Fibroblast of skin of scalp (primary cell): Measurements from ENCODE around the gene CWC27.
"Not testable (repeated sequence)": the region's sequence is repeated elsewhere in the genome, so short reads cannot be mapped to it uniquely, and the experiment has no call there.

ENCODE experiments used
- DNase-seq: peaks from one replicate; pipeline ENCODE4 v3.0.0-alpha.2; 2013

Gene CWC27

DNA sequence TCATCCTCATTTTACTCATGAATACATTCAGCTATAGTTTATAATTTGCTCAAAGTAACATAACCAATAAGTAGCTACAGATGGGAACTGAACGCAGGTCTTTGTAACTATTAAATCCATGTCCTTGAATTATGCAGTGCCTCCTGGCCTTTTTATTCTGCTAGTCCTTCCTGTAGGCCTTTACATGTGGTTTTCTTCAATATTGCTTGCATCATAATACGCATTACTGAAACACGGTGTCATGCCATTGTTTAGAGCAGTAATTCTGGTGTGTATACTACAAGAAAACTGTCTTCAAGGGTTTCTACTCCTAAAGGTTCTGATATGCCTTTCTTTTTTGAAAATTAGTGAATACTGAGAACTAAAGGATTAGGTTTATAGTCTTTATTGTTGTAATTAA, 20.7 kb downstream of the CWC27 start:
- DNase-seq: peak; percentile 27

DNA sequence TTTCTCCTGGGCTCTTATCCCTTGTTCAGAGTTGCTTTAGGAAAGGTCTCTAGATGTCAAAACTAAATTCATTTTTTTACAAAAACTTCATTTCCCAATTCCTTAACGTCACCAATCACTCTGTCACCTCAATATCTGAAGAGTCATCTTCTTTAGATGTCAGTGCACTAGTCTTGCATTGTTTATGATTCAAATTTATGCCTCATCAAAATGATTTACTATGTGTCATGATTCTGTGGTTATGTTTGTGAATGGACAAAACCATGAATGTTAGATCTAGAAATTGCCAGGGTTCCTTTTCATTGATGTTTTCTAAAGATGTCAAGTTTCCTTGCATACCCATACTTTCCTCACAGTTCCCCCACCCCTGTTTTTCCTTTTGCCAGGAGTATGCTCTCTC, 21.5 kb downstream of the CWC27 start:
- peak; percentile 14 for DNase-seq

DNA sequence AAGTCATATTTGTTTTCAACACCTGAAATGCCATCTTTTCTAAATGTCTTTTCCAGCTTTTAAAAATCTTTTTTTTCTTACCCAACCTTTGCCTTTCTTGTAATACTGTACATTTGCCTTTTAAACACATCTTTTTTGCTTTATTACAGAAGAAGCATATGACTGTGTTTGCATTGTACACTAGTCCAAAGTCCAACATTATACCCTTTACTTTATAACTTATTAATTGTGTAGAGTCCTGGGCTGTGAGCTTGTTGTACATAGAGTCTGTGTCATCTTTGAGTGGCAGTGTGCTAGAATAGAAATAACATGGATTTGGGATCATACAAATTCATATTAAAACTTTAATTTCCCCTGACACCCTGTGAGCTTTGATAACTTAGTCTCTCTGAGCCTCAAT, 23.7 kb downstream of the CWC27 start:
- DNase-seq: no peak

DNA sequence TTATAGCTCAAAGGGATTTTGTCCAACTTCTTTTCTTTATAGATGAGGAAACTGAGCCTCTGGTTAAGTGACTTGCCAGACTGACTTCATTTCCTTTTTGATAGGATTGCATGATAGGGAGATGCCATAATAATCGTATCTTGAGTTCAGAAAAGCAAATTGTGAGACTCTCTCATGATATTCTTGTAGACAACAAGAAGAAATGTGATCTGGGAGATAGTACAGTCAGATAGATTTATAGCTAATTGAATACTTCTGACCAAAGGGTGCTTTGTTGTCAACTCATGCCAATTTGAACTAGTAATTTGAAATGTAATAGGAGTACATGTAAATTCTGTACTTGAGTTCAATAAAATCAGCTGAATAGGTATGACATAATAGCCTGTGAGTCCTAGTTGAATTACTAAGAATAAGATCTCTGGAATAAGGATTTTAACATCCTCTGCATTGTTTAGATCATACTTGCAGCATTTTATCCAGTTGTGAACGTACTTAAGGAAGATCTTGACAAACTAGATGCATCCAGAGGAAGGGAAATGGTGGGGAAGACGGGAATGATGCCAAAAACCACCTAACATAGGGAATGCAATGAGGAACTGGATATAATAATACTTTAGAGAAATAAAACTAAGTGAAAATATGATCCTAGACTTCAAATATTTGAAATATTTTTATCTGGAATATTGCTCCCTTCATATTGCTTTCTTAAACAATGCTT, 25.5 kb downstream of the CWC27 start:
- peak; percentile 18 for DNase-seq

DNA sequence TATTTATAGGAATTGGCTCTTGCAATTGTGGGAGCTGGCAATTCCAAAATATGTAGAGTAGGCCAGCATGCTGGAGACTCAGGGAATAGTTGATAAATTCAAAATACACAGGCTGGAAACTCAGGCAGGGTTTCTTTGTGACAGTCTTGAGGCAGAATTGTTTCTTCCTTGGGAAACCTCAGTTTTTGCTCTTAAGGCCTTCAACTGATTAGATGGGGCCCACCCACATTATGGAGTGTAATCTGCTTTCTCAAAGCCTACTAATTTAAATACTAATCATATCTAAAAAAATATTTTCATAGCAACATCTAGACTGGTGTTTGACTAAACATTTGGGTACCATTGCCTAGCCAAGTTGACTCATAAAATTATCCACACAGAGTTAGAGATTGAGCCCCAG, 27.6 kb downstream of the CWC27 start:
- DNase-seq: no peak

DNA sequence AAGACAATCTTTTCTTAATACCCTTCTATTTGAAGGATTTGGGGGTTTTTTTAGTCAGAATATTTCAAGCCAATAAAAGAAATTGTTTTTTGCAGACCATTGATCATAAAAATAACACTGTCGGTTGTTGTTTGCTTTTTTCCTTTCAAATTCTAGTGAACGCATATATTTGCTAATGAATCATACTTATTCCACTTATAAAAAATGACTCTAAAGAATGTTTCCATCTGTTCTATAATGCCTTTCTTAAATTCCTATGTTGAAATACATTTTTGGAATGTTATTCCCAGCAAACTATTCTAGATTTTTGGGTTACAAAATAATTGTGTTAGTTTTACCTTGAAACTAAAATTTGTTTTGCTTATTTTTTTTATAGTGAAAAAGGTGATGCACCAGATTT, 32.2 kb downstream of the CWC27 start:
- peak; percentile 47 for DNase-seq

DNA sequence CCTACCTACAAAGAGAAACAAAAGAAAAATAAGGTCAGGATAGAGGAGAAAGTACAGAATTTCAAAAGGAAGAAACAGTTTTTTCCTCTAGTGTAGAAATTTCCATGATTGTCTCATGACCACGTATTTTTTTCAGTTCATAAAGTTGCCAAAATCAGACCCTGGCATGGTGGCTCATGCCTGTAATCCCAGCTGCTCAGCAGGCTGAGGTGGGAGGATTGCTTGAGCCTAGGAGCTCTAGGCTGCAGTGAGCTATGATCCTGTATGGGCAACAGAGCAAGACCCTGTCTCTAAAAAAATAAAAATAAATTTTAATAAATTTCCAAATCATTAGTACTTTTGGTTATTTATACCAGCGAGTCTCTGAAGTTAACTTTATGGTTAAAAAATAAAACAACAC, 37.8 kb downstream of the CWC27 start:
- no peak for DNase-seq

DNA sequence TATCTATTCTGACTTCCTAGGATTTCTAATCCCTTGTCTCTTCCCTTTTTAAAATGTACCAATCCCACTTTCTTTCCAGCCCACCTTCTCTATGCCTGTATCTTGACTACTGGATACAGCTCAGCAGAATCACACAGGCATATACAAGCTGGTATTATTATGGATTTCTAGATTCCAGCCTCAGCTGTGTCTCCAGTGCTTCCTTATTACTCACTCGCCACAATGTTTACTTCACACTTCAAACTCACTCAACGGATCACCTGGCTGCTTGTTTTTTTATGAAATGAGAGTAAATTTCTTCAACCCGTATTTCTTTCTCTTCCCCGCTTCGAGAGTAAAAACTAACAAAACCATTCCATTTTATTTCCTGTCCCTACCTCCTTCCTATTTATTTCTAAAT, 38.8 kb downstream of the CWC27 start:
- DNase-seq: no peak

DNA sequence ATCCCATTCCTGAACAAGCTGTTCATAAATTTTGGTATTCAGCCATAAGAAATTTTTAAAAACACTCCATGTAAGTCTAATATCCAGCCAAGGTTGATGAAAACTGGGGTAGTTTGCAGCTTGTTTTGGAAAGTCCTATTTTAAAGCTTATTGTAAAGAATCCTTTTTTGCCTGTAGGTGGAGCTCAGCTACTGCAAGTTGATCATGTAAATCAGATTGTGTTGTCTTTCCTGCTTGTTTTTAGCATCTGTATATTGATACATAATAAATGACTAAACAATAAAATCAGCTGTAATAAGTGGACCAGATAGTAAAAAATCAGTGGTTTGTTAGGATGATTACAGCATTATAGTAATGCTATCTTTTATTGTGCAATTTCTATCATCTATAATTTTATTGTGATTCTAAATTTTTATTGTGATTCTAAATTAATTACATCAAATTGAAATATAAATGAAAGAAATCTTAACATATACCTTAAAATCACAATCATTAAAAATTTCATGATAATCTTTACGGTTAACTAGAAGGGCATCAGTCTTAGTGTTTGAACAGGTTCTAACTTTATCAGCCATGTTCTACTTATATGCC, 42.4 kb downstream of the CWC27 start:
- DNase-seq: peak; percentile 67

DNA sequence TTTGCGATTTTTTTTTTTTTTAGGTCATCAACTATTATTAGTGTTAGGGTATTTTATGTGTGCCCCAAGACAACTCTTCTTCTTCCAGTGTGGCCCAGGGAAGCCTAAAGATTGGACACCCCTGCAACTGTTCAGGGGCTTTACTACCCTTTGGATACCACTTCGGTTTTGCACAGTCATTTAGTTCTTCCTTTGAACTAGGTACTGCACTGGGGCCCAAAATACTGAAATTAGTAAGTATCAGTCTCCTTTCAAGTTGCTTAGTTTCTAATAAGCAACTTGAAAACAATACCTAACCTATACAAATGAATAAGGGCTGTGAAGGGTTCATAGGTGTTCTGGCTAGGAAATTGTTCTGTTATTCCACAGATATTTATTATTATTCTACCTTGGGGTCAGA, 45.3 kb downstream of the CWC27 start:
- DNase-seq: no peak

DNA sequence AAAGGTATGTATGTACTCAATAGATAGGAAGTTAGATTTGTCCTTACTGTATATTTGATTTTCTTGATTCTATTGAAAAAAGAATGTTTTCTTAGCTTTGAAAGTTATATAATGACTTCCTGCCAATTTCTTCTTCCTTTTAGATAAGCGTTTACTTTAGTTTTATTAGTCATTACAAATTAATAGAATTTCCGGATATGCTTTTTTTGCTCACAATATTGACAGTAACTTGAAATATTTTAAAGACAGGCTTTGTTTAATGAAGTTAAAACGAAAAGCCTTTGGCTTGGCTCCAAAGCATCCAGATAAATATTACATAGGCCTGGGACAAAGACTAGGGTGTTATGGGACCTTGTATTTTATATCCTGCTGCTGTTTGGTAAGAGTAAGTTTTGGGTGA, 49.5 kb downstream of the CWC27 start:
- DNase-seq: no peak

DNA sequence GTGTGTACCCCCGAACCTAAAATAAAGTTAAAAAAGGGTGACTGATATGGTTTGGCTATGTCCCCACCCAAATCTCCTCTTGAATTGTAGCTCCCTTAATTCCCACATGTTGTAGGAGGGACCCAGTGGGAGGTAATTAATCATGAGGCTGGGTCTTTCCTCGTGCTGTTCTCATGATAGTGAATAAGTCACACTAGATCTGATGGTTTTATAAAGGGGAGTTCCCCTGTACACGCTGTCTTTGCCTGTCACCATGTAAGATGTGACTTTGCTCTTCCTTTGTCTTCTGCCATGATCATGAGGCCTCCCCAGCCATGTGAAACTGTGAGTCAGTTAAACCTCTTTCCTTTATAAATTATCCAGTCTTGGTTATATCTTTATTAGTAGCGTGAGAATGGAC, 50.6 kb downstream of the CWC27 start:
- not testable (repeated sequence) for DNase-seq

DNA sequence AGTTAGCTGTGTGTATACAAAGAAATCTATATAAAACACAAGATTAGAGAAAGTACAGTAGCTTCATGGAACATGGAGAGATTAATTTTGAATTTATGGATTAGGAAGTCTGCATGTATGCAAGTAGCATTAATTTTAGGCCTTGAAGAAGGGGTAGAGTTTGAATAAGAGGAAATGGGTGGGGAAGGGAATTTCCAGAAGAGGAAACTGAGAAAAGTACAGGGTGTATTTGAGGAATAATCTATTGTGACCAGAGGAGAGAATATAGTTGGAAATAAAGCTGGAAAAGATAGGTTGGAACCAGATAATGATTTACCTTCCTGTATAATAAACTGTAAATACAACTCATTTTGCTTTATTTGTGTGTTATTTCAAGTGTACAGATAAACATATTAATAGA, 53.6 kb downstream of the CWC27 start:
- no peak for DNase-seq

DNA sequence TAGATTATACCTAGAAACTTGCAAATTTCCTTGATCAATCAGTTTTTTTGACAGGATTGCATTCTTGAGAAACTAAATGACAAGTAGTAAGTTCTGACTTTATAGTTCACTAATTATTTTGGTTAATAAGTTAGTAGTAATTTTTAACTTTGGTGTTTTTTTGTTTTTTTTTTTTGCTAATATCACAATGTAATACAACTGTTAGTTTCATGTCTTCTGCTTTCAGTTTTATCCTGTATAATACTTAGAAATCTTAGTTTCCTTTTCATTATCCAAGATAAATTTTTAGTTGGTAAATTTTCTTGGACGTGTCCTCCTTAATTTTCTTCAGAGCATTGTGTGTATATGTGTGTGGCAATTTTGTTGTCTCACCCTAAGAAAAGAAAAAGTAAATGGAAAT, 57.8 kb downstream of the CWC27 start:
- DNase-seq: no peak

DNA sequence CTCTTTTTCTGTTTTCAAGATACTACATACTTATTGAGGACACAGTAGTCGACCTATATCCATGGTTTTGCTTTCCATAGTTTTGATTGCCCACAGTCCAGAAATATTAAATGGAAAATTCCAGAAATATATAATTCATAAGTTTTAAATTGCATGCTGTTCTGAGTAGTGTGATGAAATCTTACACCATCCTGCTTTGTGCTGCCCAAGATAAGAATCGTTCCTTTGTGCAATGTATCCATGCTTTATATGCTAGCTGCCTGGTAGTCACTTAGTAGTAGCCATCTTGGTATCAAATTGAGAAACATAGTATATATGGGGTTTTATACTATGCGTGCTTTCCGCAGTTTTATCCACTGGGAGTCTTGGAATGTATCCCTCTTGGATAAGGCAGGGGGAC, 59.0 kb downstream of the CWC27 start:
- DNase-seq: peak; percentile 20

DNA sequence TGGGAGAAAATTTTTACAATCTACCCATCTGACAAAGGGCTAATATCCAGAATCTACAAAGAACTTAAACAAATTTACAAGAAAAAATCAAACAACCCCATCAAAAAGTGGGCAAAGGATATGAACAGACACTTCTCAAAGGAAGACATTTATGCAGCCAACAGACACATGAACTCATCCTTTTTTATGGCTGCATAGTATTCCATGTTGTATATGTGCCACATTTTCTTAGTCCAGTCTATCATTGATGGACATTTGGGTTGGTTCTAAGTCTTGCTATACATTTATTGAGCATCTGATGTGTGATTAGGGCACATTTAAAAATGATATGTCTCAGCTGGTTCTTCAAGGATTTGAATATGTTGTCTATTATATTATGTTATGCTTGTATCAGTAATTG, 61.9 kb downstream of the CWC27 start:
- DNase-seq: not testable (repeated sequence)

DNA sequence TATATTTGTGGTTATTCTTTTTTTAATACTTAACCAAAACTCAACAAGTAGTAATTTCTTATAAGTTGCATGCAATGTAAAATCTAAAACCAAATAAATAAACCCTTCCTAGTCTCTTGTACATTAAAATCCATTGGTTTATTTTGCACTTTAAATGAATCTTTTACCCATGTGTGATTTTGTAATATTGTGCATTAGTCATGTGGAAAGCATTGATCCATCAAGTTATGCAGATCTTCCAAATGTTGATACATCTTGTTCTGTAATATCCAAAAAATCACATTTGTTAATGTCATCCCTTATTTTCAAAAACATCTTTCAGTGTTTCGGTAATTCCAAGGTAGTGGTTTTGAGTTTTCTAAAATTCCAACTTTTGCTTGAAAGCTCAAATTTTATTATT, 63.3 kb downstream of the CWC27 start:
- no peak for DNase-seq

DNA sequence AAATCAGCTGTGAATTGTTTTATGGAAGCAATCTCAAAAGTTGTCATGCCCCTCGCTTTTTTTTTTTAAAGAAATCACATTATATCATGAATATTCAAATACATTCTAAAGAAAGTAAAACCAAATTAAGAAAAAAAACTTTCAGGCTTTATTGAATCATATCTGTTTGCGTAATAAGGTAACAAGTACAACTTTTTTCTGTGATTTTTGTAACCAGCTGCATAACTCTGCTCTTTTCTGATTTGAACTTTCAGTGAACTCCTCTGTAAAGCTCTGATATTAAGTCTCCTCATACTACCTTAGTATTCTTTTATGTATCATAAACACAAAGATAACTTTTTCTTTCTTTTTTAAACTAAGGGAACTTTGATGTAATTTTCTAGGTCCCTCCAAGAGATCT, 65.3 kb downstream of the CWC27 start:
- DNase-seq: no peak

DNA sequence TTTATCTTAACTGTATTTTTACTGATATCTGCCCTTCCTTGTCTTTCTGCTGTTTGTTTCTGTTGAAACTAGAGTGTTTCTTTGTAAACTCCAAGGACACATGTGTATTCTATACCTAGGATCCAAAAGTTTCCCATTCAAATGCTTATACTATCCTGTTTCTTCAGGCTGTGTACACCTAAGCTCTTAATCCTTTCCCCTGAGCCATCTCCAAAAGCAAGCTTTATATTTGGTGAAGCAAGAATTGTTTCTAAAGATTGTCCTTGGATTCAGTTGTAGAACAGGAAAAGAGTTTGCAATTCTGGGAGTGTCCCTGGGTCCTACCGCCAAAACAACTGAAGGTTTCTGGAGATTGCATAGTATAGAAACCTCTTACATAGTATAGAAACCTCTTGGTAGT, 65.9 kb downstream of the CWC27 start:
- DNase-seq: no peak

DNA sequence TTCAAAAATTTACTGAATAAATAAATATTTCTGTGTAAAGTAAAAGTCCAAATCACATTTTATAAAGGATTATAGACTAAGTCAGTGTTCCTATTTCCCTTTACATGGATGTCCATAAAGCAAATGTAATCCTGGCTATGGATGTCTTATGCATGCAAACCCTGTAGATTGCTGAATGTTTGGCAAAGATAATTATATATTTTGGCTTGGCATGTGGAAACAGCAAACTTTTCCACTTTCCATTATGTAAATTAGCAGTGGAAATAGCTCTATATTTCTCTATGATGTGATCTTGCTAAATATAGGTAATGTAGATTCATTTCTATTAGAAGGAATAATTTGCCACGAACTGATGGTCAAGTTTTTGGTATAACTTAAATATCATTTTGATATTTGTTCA, 66.5 kb downstream of the CWC27 start:
- DNase-seq: no peak

DNA sequence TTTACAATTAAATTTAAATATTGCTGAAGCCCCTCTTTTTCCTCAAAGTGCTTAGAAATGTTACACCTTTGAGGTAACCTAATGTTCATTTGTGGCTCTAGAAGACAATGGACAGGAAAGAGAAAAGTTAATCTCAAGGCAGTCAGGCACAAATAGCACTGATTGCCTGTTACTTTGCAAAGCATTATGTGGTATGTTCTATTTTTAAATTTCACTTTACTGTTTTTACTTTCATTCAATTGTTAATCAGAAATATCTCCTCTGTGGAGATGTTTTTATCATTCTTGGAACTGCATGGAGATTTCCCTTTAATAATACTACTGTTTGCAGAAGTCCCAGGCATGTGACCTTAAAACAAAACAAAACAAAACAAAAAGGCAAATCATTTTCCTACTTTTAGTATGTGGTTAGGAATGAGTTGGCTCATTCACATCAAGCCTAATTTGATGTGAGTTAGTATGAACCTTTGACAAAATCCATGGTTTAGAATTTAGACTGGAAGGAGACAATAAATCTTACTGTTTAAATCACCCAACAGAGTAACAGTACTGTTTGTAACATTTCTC, 67.5 kb downstream of the CWC27 start:
- no peak for DNase-seq

DNA sequence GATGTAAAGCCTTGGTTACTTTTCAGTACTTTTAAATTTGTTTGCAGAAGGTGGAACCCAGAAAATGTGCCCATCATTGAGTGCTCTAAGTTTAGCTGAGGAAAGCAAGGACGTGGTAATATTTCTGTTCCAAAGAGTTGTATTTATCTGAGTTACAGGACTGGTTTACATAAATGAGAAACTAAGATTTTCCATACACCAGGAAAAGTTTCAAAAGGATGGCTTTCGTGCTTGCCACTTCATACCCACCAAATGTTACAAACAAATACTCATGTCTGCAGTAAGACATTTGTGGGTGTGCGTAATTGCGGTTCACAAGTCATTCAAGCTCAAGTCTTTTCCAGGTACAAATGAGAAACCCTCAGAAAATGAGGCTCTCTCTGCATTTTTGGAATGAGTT, 68.1 kb downstream of the CWC27 start:
- DNase-seq: no peak

DNA sequence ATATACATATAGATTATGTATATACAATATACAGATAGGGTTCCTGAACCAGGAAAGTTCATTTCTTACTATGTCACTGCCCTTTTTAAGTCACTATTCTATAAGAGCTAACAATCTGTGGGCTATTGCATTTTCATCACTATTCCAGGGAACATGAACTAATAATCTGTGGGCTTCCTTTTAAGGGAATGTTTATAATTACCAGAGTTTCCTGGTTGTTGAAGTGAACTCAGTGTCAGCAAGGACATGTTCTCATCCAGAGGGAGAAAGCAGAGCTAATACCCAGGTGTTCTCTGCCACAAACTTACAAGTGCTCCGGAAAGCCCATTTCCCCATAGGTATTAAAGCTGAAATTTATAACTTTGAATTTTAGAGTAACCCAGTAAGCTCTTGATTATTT, 69.6 kb downstream of the CWC27 start:
- peak; percentile 37 for DNase-seq

DNA sequence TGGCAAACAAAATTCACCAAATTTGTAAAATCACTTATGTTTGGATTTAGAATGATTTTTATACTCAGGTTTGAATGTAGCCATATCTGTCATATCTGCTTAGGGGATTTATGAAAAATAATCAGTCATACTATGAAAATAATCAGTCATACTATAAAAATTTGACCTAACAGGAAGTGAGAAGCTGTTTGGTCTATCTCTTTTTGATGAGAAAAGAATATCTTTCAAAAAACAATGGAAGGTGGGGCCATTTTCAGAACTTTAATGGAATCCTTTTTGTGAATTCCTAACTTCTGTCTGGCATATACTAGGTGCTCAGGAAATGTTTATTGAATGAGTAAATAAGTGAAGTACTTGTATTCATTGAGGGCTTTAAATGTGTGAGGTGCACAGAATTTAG, 70.1 kb downstream of the CWC27 start:
- DNase-seq: peak; percentile 16

DNA sequence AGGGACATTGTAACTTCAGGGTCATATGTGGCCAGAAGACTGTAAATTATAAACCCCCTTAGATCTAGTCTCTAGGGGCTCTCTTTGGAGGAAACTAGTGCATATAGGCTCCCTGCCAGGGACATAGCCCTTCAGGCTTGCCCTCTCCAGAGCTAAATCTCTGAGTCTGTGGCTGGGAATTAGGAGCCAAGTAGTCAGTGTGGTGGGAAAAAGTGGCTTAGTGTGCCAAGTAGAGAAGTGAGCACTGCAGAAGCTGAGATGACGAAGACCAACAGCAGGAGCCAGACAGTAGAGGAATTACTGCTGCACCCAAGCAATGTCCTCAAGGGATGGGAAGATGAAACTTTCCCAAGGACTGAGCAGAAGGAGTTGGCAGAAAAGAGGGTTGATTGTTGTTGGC, 71.2 kb downstream of the CWC27 start:
- peak; percentile 18 for DNase-seq
